Kidney epithelial cell (primary cell): ENCODE results near the gene SEZ6L. TPM values are rescaled to one million over a fixed set of nuclear protein-coding genes. Genes with fewer than 3 reads are reported as not detected.

Experiments used
- DNase-seq: peaks from one replicate; pipeline ENCODE4 v3.0.0-alpha.2; 2010; ENCODE audit warnings: low read depth
- H3K27me3 ChIP-seq: 2 replicates; pipeline ENCODE4 v1.6.0; 2011; ENCODE audit warnings: low read length; ENCODE audit not compliant: control insufficient read depth, insufficient read depth
- H3K36me3 ChIP-seq: 2 replicates; pipeline ENCODE4 v1.5.1; 2011; ENCODE audit warnings: low read length; ENCODE audit not compliant: control insufficient read depth, insufficient read depth
- H3K4me3 ChIP-seq: 2 replicates; pipeline ENCODE4 v1.5.1; 2011; ENCODE audit warnings: low read depth, mild to moderate bottlenecking, control low read depth, low read length
- CTCF ChIP-seq: IDR thresholded peaks from 2 replicates; pipeline ENCODE4 v1.5.1; 2011; ENCODE audit warnings: mild to moderate bottlenecking, moderate library complexity, low read length, control low read depth, inconsistent platforms; ENCODE audit not compliant: insufficient read depth, poor library complexity, severe bottlenecking
- total RNA-seq: library from RNA; depleted of rRNA; stranded (reverse); fragments of >200 nt; gene quantifications from 2 replicates; pipeline ENCODE4 v1.2.3, GENCODE V29; 2015

Gene SEZ6L
- total RNA-seq, 1 donor from 2014 or later: not detected

- H3K36me3 ChIP-seq: no peaks in the 10 kb centered on the region
- no peaks in the 10 kb centered on the region for H3K27me3 ChIP-seq
- H3K4me3 ChIP-seq: no peak overlapping the region
- no peak for TF ChIP-seq CTCF
- DNase-seq: no peak
Observed at GRCh38 chr22:26416256-26416655, 247.0 kb downstream of the SEZ6L start.

- Histone ChIP-seq H3K4me3 (no peak overlapping the region), H3K36me3 (no peaks in the 10 kb centered on the region), H3K27me3 (no peaks in the 10 kb centered on the region)
- peak; percentile 57 for DNase-seq
- no peak for TF ChIP-seq CTCF
Observed at GRCh38 chr22:26416670-26417276, 247.5 kb downstream of the SEZ6L start.

GRCh38 chr22:26417406-26417805 is 248.1 kb downstream of the SEZ6L start:
- Histone ChIP-seq H3K4me3 (no peak overlapping the region), H3K27me3 (no peaks in the 10 kb centered on the region), H3K36me3 (no peaks in the 10 kb centered on the region)
- no peak for DNase-seq
- no peak for TF ChIP-seq CTCF

GRCh38 chr22:26418620-26419019 is 249.4 kb downstream of the SEZ6L start:
- Histone ChIP-seq H3K36me3 (no peaks in the 10 kb centered on the region), H3K27me3 (no peaks in the 10 kb centered on the region), H3K4me3 (no peak overlapping the region)
- DNase-seq: no peak
- no peak for TF ChIP-seq CTCF

- DNase-seq: no peak
- no peak for TF ChIP-seq CTCF
- Histone ChIP-seq H3K27me3 (no peaks in the 10 kb centered on the region), H3K4me3 (no peak overlapping the region), H3K36me3 (no peaks in the 10 kb centered on the region)
Observed at GRCh38 chr22:26426924-26427323, 257.7 kb downstream of the SEZ6L start.
